ENCODE data around the gene TNS3.
A peak's percentile ranks its signal among the peaks of the same experiment; 100 is the strongest.

TNS3 gene

DNA sequence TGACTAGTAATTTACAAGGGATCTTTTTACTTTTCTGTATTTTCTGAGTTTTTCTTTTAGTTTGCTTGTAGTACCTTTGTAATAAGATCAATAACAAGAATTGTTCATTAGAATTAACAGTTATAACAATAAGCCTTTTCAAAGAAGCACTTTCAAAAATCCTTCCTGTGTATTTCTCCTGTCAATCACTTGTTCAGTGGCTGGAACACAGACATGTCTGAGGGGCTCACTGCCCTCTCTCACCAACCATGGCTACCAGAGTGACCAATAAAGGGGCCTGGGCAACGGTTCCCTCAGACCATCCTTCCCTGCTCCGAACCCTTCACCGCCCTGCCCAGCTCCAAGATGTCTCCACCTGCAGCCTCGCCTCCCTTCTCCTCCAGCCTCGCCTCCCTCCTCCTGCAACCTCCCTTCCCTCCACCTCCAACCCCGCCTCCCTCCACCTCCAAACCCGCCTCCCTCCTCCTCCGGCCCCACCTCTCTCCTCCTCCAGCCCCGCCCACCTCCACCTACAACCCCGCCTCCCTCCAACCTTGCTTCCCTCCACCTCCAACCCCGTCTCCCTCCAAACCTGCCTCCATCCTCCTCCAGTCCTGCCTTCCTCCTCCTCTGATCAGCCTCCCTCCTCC, 353.4 kb downstream of the TNS3 start:
- H3K4me3 ChIP-seq (ENCODE audit: low read depth, low read length), result no peak overlapping the region

GRCh38 chr7:47227762-47228177, 354.1 kb downstream of the TNS3 start:
- in situ Hi-C loops (cut with HindIII; ENCODE audit: low sequenced_read_pairs), result no loop called here
- peak; percentile 85 for DNase-seq (ENCODE audit: low read depth, low spot score)
- H3K4me3 ChIP-seq (ENCODE audit: low read depth, low read length), result no peak overlapping the region
- TF ChIP-seq, protein P1, sequence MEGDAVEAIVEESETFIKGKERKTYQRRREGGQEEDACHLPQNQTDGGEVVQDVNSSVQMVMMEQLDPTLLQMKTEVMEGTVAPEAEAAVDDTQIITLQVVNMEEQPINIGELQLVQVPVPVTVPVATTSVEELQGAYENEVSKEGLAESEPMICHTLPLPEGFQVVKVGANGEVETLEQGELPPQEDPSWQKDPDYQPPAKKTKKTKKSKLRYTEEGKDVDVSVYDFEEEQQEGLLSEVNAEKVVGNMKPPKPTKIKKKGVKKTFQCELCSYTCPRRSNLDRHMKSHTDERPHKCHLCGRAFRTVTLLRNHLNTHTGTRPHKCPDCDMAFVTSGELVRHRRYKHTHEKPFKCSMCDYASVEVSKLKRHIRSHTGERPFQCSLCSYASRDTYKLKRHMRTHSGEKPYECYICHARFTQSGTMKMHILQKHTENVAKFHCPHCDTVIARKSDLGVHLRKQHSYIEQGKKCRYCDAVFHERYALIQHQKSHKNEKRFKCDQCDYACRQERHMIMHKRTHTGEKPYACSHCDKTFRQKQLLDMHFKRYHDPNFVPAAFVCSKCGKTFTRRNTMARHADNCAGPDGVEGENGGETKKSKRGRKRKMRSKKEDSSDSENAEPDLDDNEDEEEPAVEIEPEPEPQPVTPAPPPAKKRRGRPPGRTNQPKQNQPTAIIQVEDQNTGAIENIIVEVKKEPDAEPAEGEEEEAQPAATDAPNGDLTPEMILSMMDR (IDR thresholded peaks at IDR 0.05; ENCODE audit: low read depth, low read length), result no peak

More for the DNA sequence above, 353.4 kb downstream of the TNS3 start:
- DNase-seq (ENCODE audit: low read depth, low spot score), result no peak
- TF ChIP-seq, protein P1 (IDR thresholded peaks at IDR 0.05; ENCODE audit: low read depth, low read length), result no peak
- in situ Hi-C loops (cut with HindIII; ENCODE audit: low sequenced_read_pairs), result no loop called here

DNA sequence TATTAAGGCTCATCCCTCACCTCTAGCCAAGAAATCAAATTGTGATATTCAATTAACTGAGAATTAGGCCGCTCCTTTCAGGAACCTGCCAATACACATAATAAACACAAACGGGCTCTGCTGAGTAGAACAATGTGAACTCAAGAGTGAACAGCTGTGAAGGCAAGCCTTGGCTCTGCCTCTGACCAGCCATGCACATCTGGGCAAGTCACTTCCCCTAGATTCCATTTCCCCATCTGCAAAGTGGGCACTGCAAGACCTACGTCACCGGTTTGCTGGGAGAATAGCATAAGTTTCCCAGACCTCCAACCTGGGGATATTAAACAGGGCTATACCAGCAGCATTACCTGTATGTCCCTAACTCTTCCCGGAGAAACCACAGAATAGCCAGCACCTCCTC, 355.2 kb downstream of the TNS3 start:
- H3K4me3 ChIP-seq (ENCODE audit: low read depth, low read length), result no peak overlapping the region
- TF ChIP-seq, protein P1 (IDR thresholded peaks at IDR 0.05; ENCODE audit: low read depth, low read length), result no peak
- in situ Hi-C loops (cut with HindIII; ENCODE audit: low sequenced_read_pairs), result no loop called here
- no peak for DNase-seq (ENCODE audit: low read depth, low spot score)

DNA sequence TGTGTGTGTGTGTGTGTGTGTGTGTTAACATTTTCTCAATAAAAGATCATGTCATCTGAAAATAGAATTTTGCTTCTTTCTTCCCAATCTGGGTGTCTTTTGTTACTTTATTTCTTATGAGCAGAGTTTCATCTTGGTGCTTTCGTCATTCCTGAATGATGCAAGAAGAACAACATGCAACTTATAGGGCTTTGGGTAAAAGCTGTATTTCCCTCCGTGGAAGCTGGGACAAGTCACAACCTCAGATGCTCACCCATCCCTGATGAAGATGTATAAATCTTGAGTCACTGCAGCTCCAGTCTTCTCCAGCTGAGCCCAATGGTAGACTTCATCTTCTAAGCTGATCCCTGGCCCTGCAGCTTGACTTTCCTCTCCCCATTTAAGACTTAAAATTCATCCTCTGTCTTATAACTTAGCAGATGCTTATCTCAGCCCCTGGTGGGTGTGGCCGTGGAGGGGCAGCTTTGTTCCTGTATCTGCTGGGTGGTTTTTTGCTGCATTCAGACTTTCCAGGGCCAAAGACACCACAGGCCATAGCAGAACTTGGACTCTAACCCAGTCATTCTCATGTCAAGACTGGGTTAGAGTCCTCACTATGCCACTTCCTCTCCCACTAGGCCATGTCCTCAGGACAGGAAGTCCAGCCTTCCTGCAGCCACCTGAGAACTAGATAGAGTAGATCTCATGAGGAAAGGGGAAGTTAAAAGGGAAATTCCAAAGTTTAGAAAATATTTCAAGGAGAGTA, 356.4 kb downstream of the TNS3 start:
- no peak for DNase-seq (ENCODE audit: low read depth, low spot score)
- TF ChIP-seq, protein P1 (IDR thresholded peaks at IDR 0.05; ENCODE audit: low read depth, low read length), result no peak
- H3K4me3 ChIP-seq (ENCODE audit: low read depth, low read length), result no peak overlapping the region
- in situ Hi-C loops (cut with HindIII; ENCODE audit: low sequenced_read_pairs), result no loop called here
